Measurements from ENCODE around the gene GJA4.
"Not testable (repeated sequence)": the region's sequence is repeated elsewhere in the genome, so short reads cannot be mapped to it uniquely, and the experiment has no call there.

Gene GJA4

DNA sequence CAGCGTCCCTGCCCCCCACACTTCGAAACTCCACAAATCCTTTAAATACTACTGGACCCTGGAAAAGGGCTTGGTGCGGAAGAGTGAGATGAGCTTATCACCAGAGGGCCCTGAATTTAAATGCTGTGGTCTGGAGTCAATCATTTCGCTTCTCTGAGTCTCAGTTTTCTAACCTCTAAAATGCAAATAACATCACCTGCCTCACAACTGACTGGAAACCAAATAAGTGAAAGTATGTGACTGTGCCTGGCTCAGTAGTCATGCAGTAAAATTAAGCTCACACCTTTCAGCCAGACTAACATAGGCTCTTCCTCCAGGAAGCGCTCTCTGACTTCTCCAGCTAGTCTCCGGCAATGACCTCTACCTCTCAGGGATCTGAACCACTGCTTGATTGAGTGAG is 4.2 kb downstream of the GJA4 start:
- H3K4me3 ChIP-seq (ENCODE audit: low read depth, low read length), result no peak overlapping the region
- TF ChIP-seq, protein P1, sequence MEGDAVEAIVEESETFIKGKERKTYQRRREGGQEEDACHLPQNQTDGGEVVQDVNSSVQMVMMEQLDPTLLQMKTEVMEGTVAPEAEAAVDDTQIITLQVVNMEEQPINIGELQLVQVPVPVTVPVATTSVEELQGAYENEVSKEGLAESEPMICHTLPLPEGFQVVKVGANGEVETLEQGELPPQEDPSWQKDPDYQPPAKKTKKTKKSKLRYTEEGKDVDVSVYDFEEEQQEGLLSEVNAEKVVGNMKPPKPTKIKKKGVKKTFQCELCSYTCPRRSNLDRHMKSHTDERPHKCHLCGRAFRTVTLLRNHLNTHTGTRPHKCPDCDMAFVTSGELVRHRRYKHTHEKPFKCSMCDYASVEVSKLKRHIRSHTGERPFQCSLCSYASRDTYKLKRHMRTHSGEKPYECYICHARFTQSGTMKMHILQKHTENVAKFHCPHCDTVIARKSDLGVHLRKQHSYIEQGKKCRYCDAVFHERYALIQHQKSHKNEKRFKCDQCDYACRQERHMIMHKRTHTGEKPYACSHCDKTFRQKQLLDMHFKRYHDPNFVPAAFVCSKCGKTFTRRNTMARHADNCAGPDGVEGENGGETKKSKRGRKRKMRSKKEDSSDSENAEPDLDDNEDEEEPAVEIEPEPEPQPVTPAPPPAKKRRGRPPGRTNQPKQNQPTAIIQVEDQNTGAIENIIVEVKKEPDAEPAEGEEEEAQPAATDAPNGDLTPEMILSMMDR (IDR thresholded peaks at IDR 0.05; ENCODE audit: control insufficient read depth, extremely low read depth, insufficient read depth), result no peak
- no peak for DNase-seq (ENCODE audit: low read depth)

DNA sequence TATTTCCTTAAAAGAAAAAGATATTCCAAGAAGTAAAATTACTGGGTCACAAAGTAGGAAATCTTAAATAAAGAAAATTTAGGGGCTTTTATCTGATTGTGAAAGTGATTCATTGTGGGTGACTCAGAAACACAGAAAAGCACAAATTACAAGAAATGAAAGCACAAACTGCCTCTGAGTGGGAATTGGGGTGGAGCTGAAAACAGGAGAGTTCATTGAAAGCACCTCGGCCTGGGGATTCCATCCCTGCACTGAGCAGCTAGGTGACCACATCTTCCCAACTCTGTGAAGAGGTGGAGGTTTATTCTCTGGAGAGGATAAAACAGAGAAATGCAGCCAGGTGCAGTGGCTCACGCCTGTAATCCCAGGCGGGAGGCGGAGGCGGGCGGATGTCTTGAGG is 7.4 kb downstream of the GJA4 start:
- H3K4me3 ChIP-seq (ENCODE audit: low read depth, low read length), result no peak overlapping the region
- TF ChIP-seq, protein P1 (IDR thresholded peaks at IDR 0.05; ENCODE audit: control insufficient read depth, extremely low read depth, insufficient read depth), result no peak
- DNase-seq (ENCODE audit: low read depth), result no peak

DNA sequence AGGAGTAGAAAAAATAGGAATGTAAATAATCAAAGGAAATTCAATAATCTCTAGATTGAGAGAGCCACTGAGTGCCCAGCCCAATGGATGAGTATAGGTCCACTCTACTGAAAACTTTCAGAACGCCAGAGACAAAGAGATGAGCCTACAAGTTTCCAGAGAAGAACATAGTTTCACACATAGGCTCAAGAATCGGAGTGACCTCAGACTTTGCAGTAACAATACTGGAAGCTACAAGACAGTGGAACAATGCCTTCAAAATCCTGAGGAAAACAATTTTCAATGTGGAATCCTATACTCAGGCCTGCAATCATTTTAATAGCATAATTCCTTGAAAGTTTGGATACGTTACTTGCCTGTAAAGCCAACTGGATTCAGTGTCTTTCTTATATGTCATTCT is 11.0 kb downstream of the GJA4 start:
- DNase-seq (ENCODE audit: low read depth), result no peak
- H3K4me3 ChIP-seq (ENCODE audit: low read depth, low read length), result no peak overlapping the region
- TF ChIP-seq, protein P1 (IDR thresholded peaks at IDR 0.05; ENCODE audit: control insufficient read depth, extremely low read depth, insufficient read depth), result no peak

GRCh38 chr1:34806396-34806795 is 13.6 kb downstream of the GJA4 start:
- TF ChIP-seq, protein P1 (IDR thresholded peaks at IDR 0.05; ENCODE audit: control insufficient read depth, extremely low read depth, insufficient read depth), result no peak
- no peak overlapping the region for H3K4me3 ChIP-seq (ENCODE audit: low read depth, low read length)
- DNase-seq (ENCODE audit: low read depth), result no peak

DNA sequence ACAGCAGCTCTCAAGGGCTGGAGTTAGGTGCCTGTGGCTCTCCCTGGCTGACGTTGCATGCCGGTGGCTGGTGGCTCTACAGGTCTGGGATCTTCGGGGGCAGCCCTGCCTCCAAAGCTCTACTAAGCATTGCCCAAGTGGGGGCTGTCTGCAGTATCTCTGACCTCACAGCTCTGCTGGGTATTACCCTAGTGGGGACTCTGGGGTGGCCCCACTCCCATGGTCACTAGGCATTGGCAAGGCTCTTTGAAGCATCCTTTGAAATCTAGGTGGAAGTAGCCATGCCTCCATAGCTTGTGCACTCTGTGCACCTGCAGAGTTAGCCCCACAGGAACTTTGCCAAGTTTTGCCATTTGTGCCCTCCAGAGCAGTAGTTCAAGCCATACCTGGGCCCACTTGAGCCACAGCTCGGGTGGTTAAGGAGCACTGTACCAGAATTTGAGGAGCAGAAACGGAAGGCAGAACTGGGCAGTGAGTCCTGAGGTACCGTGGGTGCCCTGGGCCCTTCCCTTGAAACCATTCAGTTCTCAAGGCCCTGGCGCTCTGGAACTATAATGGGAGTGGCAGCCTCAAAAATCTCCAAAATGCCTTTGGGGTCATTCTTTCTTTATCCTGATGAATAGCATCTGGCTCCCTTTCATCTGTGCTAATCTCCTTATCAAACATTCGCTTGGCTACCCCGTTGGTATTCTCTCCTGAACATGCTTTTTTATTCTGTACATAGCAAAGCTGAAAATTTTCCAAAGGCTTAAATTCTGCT is 15.4 kb downstream of the GJA4 start:
- H3K4me3 ChIP-seq (ENCODE audit: low read depth, low read length), result no peak overlapping the region
- TF ChIP-seq, protein P1 (IDR thresholded peaks at IDR 0.05; ENCODE audit: control insufficient read depth, extremely low read depth, insufficient read depth), result no peak
- no peak for DNase-seq (ENCODE audit: low read depth)

GRCh38 chr1:34810781-34811180 is 18.0 kb downstream of the GJA4 start:
- DNase-seq (ENCODE audit: low read depth); H3K4me3 ChIP-seq (ENCODE audit: low read depth, low read length): not testable (repeated sequence)

GRCh38 chr1:34816332-34816731 is 23.5 kb downstream of the GJA4 start:
- H3K4me3 ChIP-seq (ENCODE audit: low read depth, low read length), result no peak overlapping the region
- DNase-seq (ENCODE audit: low read depth), result no peak
- TF ChIP-seq, protein P1 (IDR thresholded peaks at IDR 0.05; ENCODE audit: control insufficient read depth, extremely low read depth, insufficient read depth), result no peak
